Right lobe of liver (tissue), 6 donors: ENCODE data around the gene NOP9. TPM values are rescaled to one million over a fixed set of nuclear protein-coding genes. Genes with fewer than 3 reads are reported as not detected.

Experiments used
- ATAC-seq, 4 donors: fragments of 200-7000 bp; cut with Tn5 transposase; one replicate each; pipeline ENCODE4 v1.9.1; 2020; ENCODE audit warnings: mild to moderate bottlenecking in 4 of 4, moderate library complexity in 4 of 4
- DNase-seq, 3 donors: peaks; one replicate each; pipeline ENCODE4 v3.0.0-alpha.2; 2020
- H3K27ac ChIP-seq, 3 donors: fragments of 200-600 bp; one replicate each; pipeline ENCODE4 v1.8.0; 2022
- H3K27me3 ChIP-seq, 2 donors: fragments of 200-600 bp; one replicate each; pipeline ENCODE4 v1.8.0; 2022
- H3K36me3 ChIP-seq, 4 donors: fragments of 200-600 bp; sonication (generic) in 1 of 4; one replicate each; pipeline versions ENCODE4 v1.5.1 to v1.8.0; 2017 to 2022; ENCODE audit warnings: control low read depth in 1 of 4
- H3K4me1 ChIP-seq, 4 donors: fragments of 200-600 bp; sonication (generic) in 1 of 4; one replicate each; pipeline versions ENCODE4 v1.5.1 to v1.8.0; 2017 to 2022; ENCODE audit warnings: control low read depth in 1 of 4
- H3K4me3 ChIP-seq, 3 donors: fragments of 200-600 bp; one replicate each; pipeline ENCODE4 v1.8.0; 2022
- H3K9me3 ChIP-seq, 4 donors: fragments of 200-600 bp; sonication (generic) in 1 of 4; one replicate each; pipeline versions ENCODE4 v1.5.1 to v1.8.0; 2017 to 2022; ENCODE audit warnings: control low read depth in 1 of 4
- POLR2A ChIP-seq: fragments of 450-650 bp; IDR thresholded peaks from one replicate; pipeline ENCODE4 v1.6.1; 2017; ENCODE audit warnings: antibody characterized with exemption, mild to moderate bottlenecking
- WGBS: methylation state at CpG from one replicate; pipeline ENCODE4 v1.1.6; 2018; ENCODE audit warnings: low coverage, low lambda C conversion rate; ENCODE audit not compliant: insufficient coverage; ENCODE audit errors: missing lambda C conversion rate; 5-methylcytosine and 5-hydroxymethylcytosine counted together
- intact Hi-C, 2 donors: fragments of 100-400 bp; cut with DNase I; formaldehyde crosslinking; loops; one replicate each; pipeline versions ENCODE4 v1.11.2 to v1.14.1; 2022
- total RNA-seq, 6 experiments: library from RNA; depleted of rRNA in 2 of 6; stranded (reverse); fragments of >200 nt in 2 of 6; fragmentation: NEBNext Ultra II Directional in 3 of 6; extraction: Animal tissue kit (Norgen Biotek cat#: 25700) in 3 of 6; gene quantifications; one replicate each; pipeline versions ENCODE4 v1.1.0 to v1.2.4, GENCODE V29; 2016 to 2023
- TF ChIP-seq, protein P1 (sequence below), 4 donors: fragments of 200-600 bp in 3 of 4; fragments of 450-650 bp in 1 of 4; IDR thresholded peaks; one replicate each; pipeline versions ENCODE4 v1.5.1 to v1.8.0; 2016 to 2022; ENCODE audit warnings: antibody characterized with exemption in 4 of 4, mild to moderate bottlenecking in 2 of 4
- donor health status: DM: no; HTN: yes; CAD: no.
- donor health status: DM: no; HTN: no; CAD: no.
- donor health status: DM: no; HTN: no; CAD: no.
- donor health status: DM: no; HTN: yes; CAD: no.
- donor health status: DM: no; HTN: yes; CAD: no.

Gene NOP9
- total RNA-seq, 6 experiments from 2014 or later: 8.2 to 15.3 (median 11.4) TPM

DNA sequence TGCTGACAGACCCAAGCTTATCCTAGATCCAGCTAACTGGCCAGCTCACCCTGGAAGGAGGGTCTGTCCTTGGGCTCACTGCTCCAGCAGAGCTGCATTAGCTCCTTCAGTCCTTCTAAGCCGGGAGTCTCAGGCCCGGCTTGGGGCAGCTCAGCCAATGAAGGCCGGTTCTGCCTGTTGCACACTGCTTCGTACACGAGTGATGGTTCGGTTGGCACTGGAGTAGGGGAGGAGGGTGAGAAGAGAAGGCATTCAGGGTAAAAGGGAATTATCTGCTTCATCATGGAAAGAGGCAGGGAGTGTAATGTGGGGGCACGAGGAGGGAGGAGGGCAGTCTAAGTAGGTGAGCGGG is 38.1 kb downstream of the NOP9 start:
- DNase-seq: no peak
- no peak for ATAC-seq
- Histone ChIP-seq H3K4me3 (no peak overlapping the region), H3K4me1 (peaks cover 0 to 24% (median 5%) of the 10 kb centered on the region in 4 donors), H3K9me3 (no peaks in the 10 kb centered on the region), H3K27me3 (no peaks in the 10 kb centered on the region), H3K36me3 (no peaks in the 10 kb centered on the region), H3K27ac (no peak overlapping the region)
- 81% methylated on average over 5 of the region's 8 CpGs for WGBS
- no peak for TF ChIP-seq POLR2A
- TF ChIP-seq, protein P1, sequence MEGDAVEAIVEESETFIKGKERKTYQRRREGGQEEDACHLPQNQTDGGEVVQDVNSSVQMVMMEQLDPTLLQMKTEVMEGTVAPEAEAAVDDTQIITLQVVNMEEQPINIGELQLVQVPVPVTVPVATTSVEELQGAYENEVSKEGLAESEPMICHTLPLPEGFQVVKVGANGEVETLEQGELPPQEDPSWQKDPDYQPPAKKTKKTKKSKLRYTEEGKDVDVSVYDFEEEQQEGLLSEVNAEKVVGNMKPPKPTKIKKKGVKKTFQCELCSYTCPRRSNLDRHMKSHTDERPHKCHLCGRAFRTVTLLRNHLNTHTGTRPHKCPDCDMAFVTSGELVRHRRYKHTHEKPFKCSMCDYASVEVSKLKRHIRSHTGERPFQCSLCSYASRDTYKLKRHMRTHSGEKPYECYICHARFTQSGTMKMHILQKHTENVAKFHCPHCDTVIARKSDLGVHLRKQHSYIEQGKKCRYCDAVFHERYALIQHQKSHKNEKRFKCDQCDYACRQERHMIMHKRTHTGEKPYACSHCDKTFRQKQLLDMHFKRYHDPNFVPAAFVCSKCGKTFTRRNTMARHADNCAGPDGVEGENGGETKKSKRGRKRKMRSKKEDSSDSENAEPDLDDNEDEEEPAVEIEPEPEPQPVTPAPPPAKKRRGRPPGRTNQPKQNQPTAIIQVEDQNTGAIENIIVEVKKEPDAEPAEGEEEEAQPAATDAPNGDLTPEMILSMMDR (IDR thresholded peaks at IDR 0.05): no peak
- intact Hi-C loops: no loop called here

- H3K27ac ChIP-seq: no peak overlapping the region
- H3K4me3 ChIP-seq: peak overlapping the region in 2 of 3 donors; percentile 18 to 41
- no peaks in the 10 kb centered on the region for H3K27me3 ChIP-seq
- no peak for ATAC-seq
- intact Hi-C loops: no loop called here
- no peak for TF ChIP-seq POLR2A
- TF ChIP-seq, protein P1 (IDR thresholded peaks at IDR 0.05): no peak
- no peak for DNase-seq
- WGBS: no CpG with 5 or more reads among the region's 14 CpGs
- H3K4me1 ChIP-seq: peaks cover 0 to 19% (median under 1%) of the 10 kb centered on the region in 4 donors
- no peaks in the 10 kb centered on the region for H3K36me3 ChIP-seq
- H3K9me3 ChIP-seq: no peaks in the 10 kb centered on the region
Observed at GRCh38 chr14:24338843-24339242, 39.2 kb downstream of the NOP9 start.

- Histone ChIP-seq H3K4me3 (peak within 1 kb of the TSS; percentile 18 to 41 (median 18)), H3K36me3 (no peaks in the 10 kb centered on the region), H3K4me1 (peaks cover 0 to 12% (median 0%) of the 10 kb centered on the region in 4 donors), H3K27me3 (no peaks in the 10 kb centered on the region), H3K27ac (peak within 1 kb of the TSS in 1 of 3 donors; percentile 13), H3K9me3 (no peaks in the 10 kb centered on the region)
- DNase-seq: peak in 2 of 3 donors; percentile 49 to 67
- peak; percentile 22 to 48 (median 44) for ATAC-seq
- intact Hi-C loops: no loop called here
- TF ChIP-seq, protein P1 (IDR thresholded peaks at IDR 0.05): no peak
- no peak for TF ChIP-seq POLR2A
- WGBS: 29% methylated on average over 30 of the region's 51 CpGs
Observed at GRCh38 chr14:24339284-24340151, 39.9 kb downstream of the NOP9 start, which contains the start of gene RIPK3. Gene RIPK3, minus strand, starts transcription at chr14:24339991. Its CDS starts 165 bp downstream, at chr14:24339826.

DNA sequence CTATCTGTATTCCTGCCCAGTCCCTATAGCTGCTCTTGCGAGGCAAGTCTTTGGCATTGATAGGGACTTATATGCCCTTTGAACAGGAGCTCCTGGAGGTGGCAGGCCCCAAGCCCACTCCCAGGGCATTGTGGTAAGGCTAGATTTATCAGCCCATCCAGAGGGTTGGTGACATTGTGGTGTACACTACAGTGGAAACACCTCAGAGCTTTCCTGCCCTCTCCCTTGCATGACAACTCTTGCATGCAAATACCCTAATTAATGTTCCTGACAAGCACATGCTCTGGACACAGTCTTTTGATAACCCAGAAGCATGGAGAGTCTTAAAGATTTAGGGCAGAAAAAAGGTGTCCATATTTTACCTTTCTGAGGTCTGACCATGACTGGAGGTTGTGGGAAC is 41.0 kb downstream of the NOP9 start:
- WGBS: no CpG with 5 or more reads among the region's 1 CpG
- no peak for DNase-seq

More for the DNA sequence above, 41.0 kb downstream of the NOP9 start:
- no peak for ATAC-seq
- TF ChIP-seq POLR2A: no peak
- TF ChIP-seq, protein P1 (IDR thresholded peaks at IDR 0.05): no peak
- Histone ChIP-seq H3K36me3 (no peaks in the 10 kb centered on the region), H3K4me3 (no peak overlapping the region), H3K27me3 (no peaks in the 10 kb centered on the region), H3K27ac (no peak overlapping the region), H3K9me3 (no peaks in the 10 kb centered on the region), H3K4me1 (peaks cover 0 to 10% (median 0%) of the 10 kb centered on the region in 4 donors)
- intact Hi-C loops: no loop called here
